ENCODE data around the gene CXCL13. TPM values are rescaled to one million over a fixed set of nuclear protein-coding genes. Genes with fewer than 3 reads are reported as not detected.

The CXCL13 gene
- total RNA-seq, 3 donors from 2014 or later (not counting 1 experiment from before 2014, with no cell fraction given): not detected

GRCh38 chr4:77582156-77582555 lies 23.5 kb upstream of the CXCL13 start:
- peaks cover 8 to 12% of the 10 kb centered on the region in 2 donors for H3K27me3 Mint-ChIP-seq (ENCODE audit: low read depth in 2 of 2)
- H3K4me1 Mint-ChIP-seq: peaks cover 9% of the 10 kb centered on the region in 2 donors
- no peak overlapping the region for H3K4me3 Mint-ChIP-seq
- Histone ChIP-seq H3K4me1 (ENCODE audit: control insufficient read depth, insufficient read depth, low read length) (peaks cover 6% of the 10 kb centered on the region), H3K27ac (ENCODE audit: low read length) (no peak overlapping the region), H3K9me3 (ENCODE audit: control insufficient read depth, insufficient read depth, low read length) (no peaks in the 10 kb centered on the region), H3K4me3 (ENCODE audit: low read length) (no peak overlapping the region), H3K36me3 (ENCODE audit: control insufficient read depth, insufficient read depth, low read length) (no peaks in the 10 kb centered on the region), H3K27me3 (ENCODE audit: control insufficient read depth, insufficient read depth, low read length) (no peaks in the 10 kb centered on the region)
- TF ChIP-seq CTCF (IDR thresholded peaks at IDR 0.05): no peak
- no peaks in the 10 kb centered on the region for H3K36me3 Mint-ChIP-seq
- ATAC-seq (no peak), DNase-seq (no peak)
- H3K27ac Mint-ChIP-seq: no peak overlapping the region
- intact Hi-C loops (cut with micrococcal nuclease): no loop called here
- 98% methylated on average over 2 of the region's 2 CpGs for WGBS (ENCODE audit: insufficient coverage)
- H3K9me3 Mint-ChIP-seq: no peaks in the 10 kb centered on the region

GRCh38 chr4:77582711-77583110 lies 22.9 kb upstream of the CXCL13 start:
- Mint-ChIP-seq H3K27ac (no peak overlapping the region), H3K36me3 (no peaks in the 10 kb centered on the region), H3K9me3 (no peaks in the 10 kb centered on the region), H3K4me1 (peaks cover 13 to 14% of the 10 kb centered on the region in 2 donors), H3K4me3 (no peak overlapping the region), H3K27me3 (ENCODE audit: low read depth in 2 of 2) (peaks cover 8 to 12% of the 10 kb centered on the region in 2 donors)
- Histone ChIP-seq H3K4me3 (ENCODE audit: low read length) (no peak overlapping the region), H3K9me3 (ENCODE audit: control insufficient read depth, insufficient read depth, low read length) (no peaks in the 10 kb centered on the region), H3K4me1 (ENCODE audit: control insufficient read depth, insufficient read depth, low read length) (peaks cover 7% of the 10 kb centered on the region), H3K27me3 (ENCODE audit: control insufficient read depth, insufficient read depth, low read length) (no peaks in the 10 kb centered on the region), H3K36me3 (ENCODE audit: control insufficient read depth, insufficient read depth, low read length) (no peaks in the 10 kb centered on the region), H3K27ac (ENCODE audit: low read length) (no peak overlapping the region)
- DNase-seq: no peak
- no peak for TF ChIP-seq CTCF (IDR thresholded peaks at IDR 0.05)
- ATAC-seq: no peak
- intact Hi-C loops (cut with micrococcal nuclease): no loop called here

- Mint-ChIP-seq H3K4me1 (peaks cover 13 to 14% of the 10 kb centered on the region in 2 donors), H3K9me3 (no peaks in the 10 kb centered on the region), H3K27me3 (ENCODE audit: low read depth in 2 of 2) (peaks cover 4 to 5% of the 10 kb centered on the region in 2 donors), H3K4me3 (peak overlapping the region; percentile 17), H3K27ac (peak overlapping the region; percentile 74 to 78), H3K36me3 (no peaks in the 10 kb centered on the region)
- Histone ChIP-seq H3K36me3 (ENCODE audit: control insufficient read depth, insufficient read depth, low read length) (no peaks in the 10 kb centered on the region), H3K9me3 (ENCODE audit: control insufficient read depth, insufficient read depth, low read length) (no peaks in the 10 kb centered on the region), H3K4me1 (ENCODE audit: control insufficient read depth, insufficient read depth, low read length) (peaks cover 7% of the 10 kb centered on the region), H3K27ac (ENCODE audit: low read length) (no peak overlapping the region), H3K4me3 (ENCODE audit: low read length) (no peak overlapping the region), H3K27me3 (ENCODE audit: control insufficient read depth, insufficient read depth, low read length) (no peaks in the 10 kb centered on the region)
- no peak for TF ChIP-seq CTCF (IDR thresholded peaks at IDR 0.05)
- DNase-seq (peak; percentile 21 to 73), ATAC-seq (peak; percentile 92 to 96 (median 92))
- intact Hi-C loops (cut with micrococcal nuclease): no loop called here
- 7% methylated on average over 6 of the region's 6 CpGs for WGBS (ENCODE audit: insufficient coverage)
These were observed 18.7 kb upstream of the CXCL13 start for GRCh38 chr4:77586951-77587383.

- H3K27ac ChIP-seq (ENCODE audit: low read length): no peak overlapping the region
- H3K9me3 ChIP-seq (ENCODE audit: control insufficient read depth, insufficient read depth, low read length): no peaks in the 10 kb centered on the region
- ATAC-seq: no peak
- no peak for TF ChIP-seq CTCF (IDR thresholded peaks at IDR 0.05)
- no peak for DNase-seq
- H3K4me1 ChIP-seq (ENCODE audit: control insufficient read depth, insufficient read depth, low read length): peaks cover 7% of the 10 kb centered on the region
- WGBS (ENCODE audit: insufficient coverage): 93% methylated on average over 3 of the region's 3 CpGs
- H3K27me3 ChIP-seq (ENCODE audit: control insufficient read depth, insufficient read depth, low read length): no peaks in the 10 kb centered on the region
- Mint-ChIP-seq H3K9me3 (no peaks in the 10 kb centered on the region), H3K4me1 (peaks cover 18 to 19% of the 10 kb centered on the region in 2 donors), H3K27ac (no peak overlapping the region), H3K27me3 (ENCODE audit: low read depth in 2 of 2) (no peaks in the 10 kb centered on the region), H3K4me3 (no peak overlapping the region), H3K36me3 (no peaks in the 10 kb centered on the region)
- H3K4me3 ChIP-seq (ENCODE audit: low read length): no peak overlapping the region
- H3K36me3 ChIP-seq (ENCODE audit: control insufficient read depth, insufficient read depth, low read length): no peaks in the 10 kb centered on the region
- intact Hi-C loops (cut with micrococcal nuclease): no loop called here
These were observed 15.1 kb upstream of the CXCL13 start for GRCh38 chr4:77590482-77590881.
